ENCODE measurements around the gene MFAP4. TPM values are rescaled to one million over a fixed set of nuclear protein-coding genes. Genes with fewer than 3 reads are reported as not detected.

Gene MFAP4
- total RNA-seq, 5 donors from 2014 or later (not counting 1 experiment from before 2014, with no cell fraction given), result 0.18 to 0.63 (median 0.46) TPM; not detected in 2

DNA sequence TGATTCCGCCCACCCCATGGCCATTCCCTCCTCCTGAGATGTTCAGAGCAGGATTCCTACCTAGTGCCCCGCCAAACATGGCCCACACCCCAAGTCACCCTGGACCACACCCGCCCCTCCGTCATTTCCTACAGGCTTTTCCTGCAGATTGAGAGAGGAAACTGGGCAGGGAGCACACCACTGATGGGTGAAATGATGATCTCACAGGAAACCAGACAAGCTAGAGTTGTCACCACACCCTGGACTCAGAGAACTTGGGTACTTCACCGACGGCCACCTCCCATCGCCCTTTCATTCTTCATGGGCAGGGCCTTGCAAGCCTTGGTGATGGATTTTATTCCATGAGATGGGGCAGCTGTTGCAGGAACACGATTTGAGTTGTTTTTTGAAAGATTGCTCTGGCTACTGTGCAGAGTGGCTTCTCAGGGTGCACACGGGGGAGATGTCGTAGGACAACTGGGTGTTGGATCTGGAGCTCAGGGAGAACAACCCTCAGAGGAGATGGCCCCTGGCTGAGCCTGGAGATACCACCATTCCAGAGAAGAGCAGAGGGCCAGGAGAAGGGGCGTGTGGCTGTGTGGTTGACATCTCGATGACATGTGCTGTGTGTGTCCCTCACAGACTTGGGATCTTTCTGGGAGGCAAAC, 17.0 kb downstream of the MFAP4 start:
- H3K9me3 Mint-ChIP-seq, result no peaks in the 10 kb centered on the region
- peak; percentile 46 to 91 (median 83) for ATAC-seq (replicated peaks in 1 of 4)
- peak overlapping the region; percentile 81 for H3K27ac ChIP-seq (ENCODE audit: low read length)
- no peaks in the 10 kb centered on the region for H3K36me3 Mint-ChIP-seq
- H3K27me3 ChIP-seq (replicated peaks in 1 of 2; ENCODE audit: control insufficient read depth in 2 of 2, extremely low read depth in 1 of 2, insufficient read depth in 2 of 2, low read length in 1 of 2), result peaks cover 0 to 3% of the 10 kb centered on the region in 2 experiments
- no peaks in the 10 kb centered on the region for H3K9me3 ChIP-seq
- H3K4me3 ChIP-seq (ENCODE audit: control insufficient read depth in 1 of 2, extremely low read depth in 1 of 2, low read length in 1 of 2), result peak overlapping the region in 1 of 2 donors; percentile 20
- peak overlapping the region; percentile 83 to 88 for H3K27ac Mint-ChIP-seq
- ChIA-PET POLR2A (no interaction called here), CTCF (interaction anchor here in 1 of 2 donors (1.3 kb wide), 1 partner anchor 78 kb away, joined by 3 read pairs; no protein-coding TSS in a partner anchor)
- peaks cover 35 to 50% (median 38%) of the 10 kb centered on the region in 3 donors for H3K4me1 Mint-ChIP-seq
- peak overlapping the region; percentile 51 to 73 (median 72) for H3K4me3 Mint-ChIP-seq
- no peaks in the 10 kb centered on the region for H3K36me3 ChIP-seq (ENCODE audit: control insufficient read depth in 2 of 2, extremely low read depth in 1 of 2, insufficient read depth in 1 of 2, low read length in 1 of 2)
- peak in 17 of 35 experiments; percentile 15 to 61 (median 26) for DNase-seq
- peaks cover 0 to 4% of the 10 kb centered on the region in 2 donors for H3K27me3 Mint-ChIP-seq
- 71% methylated on average over 6 of the region's 12 CpGs for WGBS (ENCODE audit: insufficient coverage)
- H3K4me1 ChIP-seq (ENCODE audit: control insufficient read depth in 1 of 2, extremely low read depth in 1 of 2, insufficient read depth in 2 of 2, low read length in 2 of 2), result peaks cover 15 to 42% of the 10 kb centered on the region in 2 experiments

- no peaks in the 10 kb centered on the region for H3K36me3 Mint-ChIP-seq
- H3K9me3 Mint-ChIP-seq, result no peaks in the 10 kb centered on the region
- ChIA-PET POLR2A (no interaction called here), CTCF (interaction anchor here in 1 of 2 donors (0.7 to 1.3 kb wide), 2 partner anchors 75 to 78 kb away, joined by 3 read pairs; no protein-coding TSS in a partner anchor)
- ATAC-seq (replicated peaks in 1 of 4) (no peak), DNase-seq (no peak)
- Histone ChIP-seq H3K27me3 (replicated peaks in 1 of 2; ENCODE audit: control insufficient read depth in 2 of 2, extremely low read depth in 1 of 2, insufficient read depth in 2 of 2, low read length in 1 of 2) (peaks cover 0 to 4% of the 10 kb centered on the region in 2 experiments), H3K27ac (ENCODE audit: low read length) (peak overlapping the region; percentile 81), H3K9me3 (no peaks in the 10 kb centered on the region), H3K4me1 (ENCODE audit: control insufficient read depth in 1 of 2, extremely low read depth in 1 of 2, insufficient read depth in 2 of 2, low read length in 2 of 2) (peaks cover 15 to 42% of the 10 kb centered on the region in 2 experiments), H3K36me3 (ENCODE audit: control insufficient read depth in 2 of 2, extremely low read depth in 1 of 2, insufficient read depth in 1 of 2, low read length in 1 of 2) (no peaks in the 10 kb centered on the region), H3K4me3 (ENCODE audit: control insufficient read depth in 1 of 2, extremely low read depth in 1 of 2, low read length in 1 of 2) (no peak overlapping the region)
- H3K4me1 Mint-ChIP-seq, result peaks cover 35 to 46% (median 38%) of the 10 kb centered on the region in 3 donors
- peaks cover 0 to 4% of the 10 kb centered on the region in 2 donors for H3K27me3 Mint-ChIP-seq
- peak overlapping the region in 1 of 3 donors; percentile 72 for H3K4me3 Mint-ChIP-seq
- WGBS (ENCODE audit: insufficient coverage), result 91% methylated on average over 8 of the region's 16 CpGs
- H3K27ac Mint-ChIP-seq, result peak overlapping the region; percentile 17 to 88
These were observed 17.7 kb downstream of the MFAP4 start for GRCh38 chr17:19369107-19369778.

DNA sequence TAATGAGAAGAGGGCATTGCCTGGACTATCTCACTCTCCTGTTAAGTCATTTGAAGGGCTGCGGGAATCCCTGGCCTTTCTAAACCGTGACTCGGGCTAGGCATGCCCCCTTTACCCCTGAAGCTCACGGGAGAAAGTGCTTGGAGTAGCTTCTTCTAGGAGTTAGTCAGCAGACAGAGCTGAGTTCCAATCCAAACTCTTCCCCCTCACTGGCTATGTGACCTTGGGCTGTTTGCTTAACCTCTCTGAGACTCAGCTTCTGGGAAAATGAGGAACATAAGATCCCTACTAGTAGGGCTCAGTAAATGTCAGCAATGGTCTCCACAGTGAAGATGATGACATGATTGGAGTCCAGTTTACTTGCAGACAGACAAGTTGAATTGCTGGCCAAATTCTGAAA, 18.8 kb downstream of the MFAP4 start:
- DNase-seq (no peak), ATAC-seq (replicated peaks in 1 of 4) (no peak)
- peaks cover 0 to 4% of the 10 kb centered on the region in 2 experiments for H3K27me3 ChIP-seq (replicated peaks in 1 of 2; ENCODE audit: control insufficient read depth in 2 of 2, extremely low read depth in 1 of 2, insufficient read depth in 2 of 2, low read length in 1 of 2)
- no peaks in the 10 kb centered on the region for H3K36me3 ChIP-seq (ENCODE audit: control insufficient read depth in 2 of 2, extremely low read depth in 1 of 2, insufficient read depth in 1 of 2, low read length in 1 of 2)
- ChIA-PET POLR2A (no interaction called here), CTCF (no interaction called here)
- no peaks in the 10 kb centered on the region for H3K9me3 Mint-ChIP-seq
- H3K4me1 Mint-ChIP-seq, result peaks cover 35 to 46% (median 38%) of the 10 kb centered on the region in 3 donors
- no peak overlapping the region for H3K4me3 Mint-ChIP-seq
- no peaks in the 10 kb centered on the region for H3K36me3 Mint-ChIP-seq
- peaks cover 0 to 4% of the 10 kb centered on the region in 2 donors for H3K27me3 Mint-ChIP-seq
- 100% methylated on average over 2 of the region's 4 CpGs for WGBS (ENCODE audit: insufficient coverage)
- peaks cover 15 to 44% of the 10 kb centered on the region in 2 experiments for H3K4me1 ChIP-seq (ENCODE audit: control insufficient read depth in 1 of 2, extremely low read depth in 1 of 2, insufficient read depth in 2 of 2, low read length in 2 of 2)
- H3K27ac ChIP-seq (ENCODE audit: low read length), result no peak overlapping the region
- peak overlapping the region; percentile 41 to 49 for H3K27ac Mint-ChIP-seq
- H3K9me3 ChIP-seq, result no peaks in the 10 kb centered on the region
- H3K4me3 ChIP-seq (ENCODE audit: control insufficient read depth in 1 of 2, extremely low read depth in 1 of 2, low read length in 1 of 2), result no peak overlapping the region

DNA sequence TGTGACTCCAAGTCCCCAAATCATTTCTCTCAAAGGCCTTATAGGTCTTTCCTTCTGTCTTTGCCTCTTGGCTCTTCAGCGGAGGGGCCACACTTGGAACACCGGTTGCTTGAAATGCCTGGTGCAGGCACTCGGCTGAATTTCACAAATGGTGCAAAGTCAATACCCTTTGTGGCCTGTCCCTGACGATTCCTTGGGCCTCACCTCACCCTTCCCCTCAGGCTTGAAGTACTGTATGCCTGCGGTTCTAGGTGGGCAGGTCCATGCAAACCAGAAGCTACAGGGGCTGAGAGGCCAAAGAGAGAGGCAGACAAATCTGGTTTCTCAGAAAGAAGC, 20.4 kb downstream of the MFAP4 start:
- H3K36me3 ChIP-seq (ENCODE audit: control insufficient read depth in 2 of 2, extremely low read depth in 1 of 2, insufficient read depth in 1 of 2, low read length in 1 of 2), result no peaks in the 10 kb centered on the region
- H3K4me3 Mint-ChIP-seq, result no peak overlapping the region
- H3K4me1 Mint-ChIP-seq, result peaks cover 26 to 42% (median 32%) of the 10 kb centered on the region in 3 donors
- no peak for ATAC-seq (replicated peaks in 1 of 4)
- no peaks in the 10 kb centered on the region for H3K9me3 Mint-ChIP-seq
- no peak overlapping the region for H3K4me3 ChIP-seq (ENCODE audit: control insufficient read depth in 1 of 2, extremely low read depth in 1 of 2, low read length in 1 of 2)
- no peak overlapping the region for H3K27ac ChIP-seq (ENCODE audit: low read length)
- peaks cover 0 to 4% of the 10 kb centered on the region in 2 donors for H3K27me3 Mint-ChIP-seq
- H3K4me1 ChIP-seq (ENCODE audit: control insufficient read depth in 1 of 2, extremely low read depth in 1 of 2, insufficient read depth in 2 of 2, low read length in 2 of 2), result peaks cover 15 to 41% of the 10 kb centered on the region in 2 experiments
- H3K36me3 Mint-ChIP-seq, result no peaks in the 10 kb centered on the region
- 79% methylated on average over 5 of the region's 5 CpGs for WGBS (ENCODE audit: insufficient coverage)
- DNase-seq, result no peak
- ChIA-PET POLR2A (no interaction called here), CTCF (interaction anchor here (1.1 to 1.3 kb wide), 3 partner anchors 11 to 246 kb away, joined by 3 to 9 read pairs (median 3); no protein-coding TSS in a partner anchor)
- no peak overlapping the region for H3K27ac Mint-ChIP-seq
- peaks cover 0 to 9% of the 10 kb centered on the region in 2 experiments for H3K27me3 ChIP-seq (replicated peaks in 1 of 2; ENCODE audit: control insufficient read depth in 2 of 2, extremely low read depth in 1 of 2, insufficient read depth in 2 of 2, low read length in 1 of 2)
- no peaks in the 10 kb centered on the region for H3K9me3 ChIP-seq

DNA sequence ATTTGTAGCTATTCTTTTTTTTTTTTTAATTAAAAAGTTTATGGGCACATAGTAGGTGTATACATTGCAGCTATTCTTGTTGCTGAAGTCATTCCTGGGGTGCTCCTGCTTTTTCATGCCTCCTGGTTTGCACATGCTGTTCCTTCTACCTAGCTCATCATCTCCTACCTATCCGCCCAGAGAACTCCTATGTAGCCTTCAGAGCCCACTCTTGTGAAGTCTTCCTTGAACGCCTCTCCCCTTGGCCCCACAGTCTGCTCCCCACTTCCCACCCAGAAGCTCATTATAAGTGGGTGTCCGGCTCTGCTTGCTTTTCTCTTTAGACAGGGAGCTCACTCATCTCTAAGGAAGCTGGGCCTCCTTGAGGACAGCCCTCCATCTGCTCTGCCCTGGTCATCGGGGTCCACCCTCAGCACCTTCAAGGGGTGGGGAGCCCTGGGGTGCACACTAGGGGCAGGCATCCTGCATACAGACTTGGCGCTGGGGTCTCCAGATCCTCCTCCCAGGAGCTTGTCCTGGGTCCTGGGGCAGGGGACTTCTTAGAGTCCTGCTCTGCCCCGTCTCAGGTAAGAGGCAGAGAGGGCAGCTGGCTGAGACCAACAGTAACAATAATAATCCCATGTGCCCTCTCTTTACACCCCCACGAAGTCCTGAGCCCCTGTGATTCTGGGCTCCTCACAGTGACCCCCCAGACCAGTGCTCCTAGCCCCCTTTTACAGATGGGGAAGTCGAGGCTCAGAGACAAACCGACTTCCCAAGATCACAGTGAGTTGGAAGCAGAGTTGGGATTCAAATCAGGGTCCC, 21.0 kb downstream of the MFAP4 start:
- Histone ChIP-seq H3K27me3 (replicated peaks in 1 of 2; ENCODE audit: control insufficient read depth in 2 of 2, extremely low read depth in 1 of 2, insufficient read depth in 2 of 2, low read length in 1 of 2) (peaks cover 0 to 12% of the 10 kb centered on the region in 2 experiments), H3K9me3 (no peaks in the 10 kb centered on the region), H3K4me1 (ENCODE audit: control insufficient read depth in 1 of 2, extremely low read depth in 1 of 2, insufficient read depth in 2 of 2, low read length in 2 of 2) (peaks cover 14 to 36% of the 10 kb centered on the region in 2 experiments), H3K36me3 (ENCODE audit: control insufficient read depth in 2 of 2, extremely low read depth in 1 of 2, insufficient read depth in 1 of 2, low read length in 1 of 2) (no peaks in the 10 kb centered on the region), H3K27ac (ENCODE audit: low read length) (no peak overlapping the region), H3K4me3 (ENCODE audit: control insufficient read depth in 1 of 2, extremely low read depth in 1 of 2, low read length in 1 of 2) (no peak overlapping the region)
- Mint-ChIP-seq H3K4me1 (peaks cover 23 to 39% (median 29%) of the 10 kb centered on the region in 3 donors), H3K36me3 (no peaks in the 10 kb centered on the region), H3K27ac (no peak overlapping the region), H3K4me3 (no peak overlapping the region), H3K9me3 (no peaks in the 10 kb centered on the region), H3K27me3 (peaks cover 0 to 4% of the 10 kb centered on the region in 2 donors)
- CTCF ChIA-PET, result interaction anchor here (0.5 to 2.1 kb wide), 10 partner anchors 9 to 493 kb away, joined by 3 to 11 read pairs (median 3); no protein-coding TSS in a partner anchor
- DNase-seq (no peak), ATAC-seq (replicated peaks in 1 of 4) (no peak)
- 84% methylated on average over 5 of the region's 9 CpGs for WGBS (ENCODE audit: insufficient coverage)
- POLR2A ChIA-PET, result interaction anchor here in 1 of 2 donors (0.7 kb wide), 1 partner anchor 11 kb away, joined by 6 read pairs; no protein-coding TSS in a partner anchor

DNA sequence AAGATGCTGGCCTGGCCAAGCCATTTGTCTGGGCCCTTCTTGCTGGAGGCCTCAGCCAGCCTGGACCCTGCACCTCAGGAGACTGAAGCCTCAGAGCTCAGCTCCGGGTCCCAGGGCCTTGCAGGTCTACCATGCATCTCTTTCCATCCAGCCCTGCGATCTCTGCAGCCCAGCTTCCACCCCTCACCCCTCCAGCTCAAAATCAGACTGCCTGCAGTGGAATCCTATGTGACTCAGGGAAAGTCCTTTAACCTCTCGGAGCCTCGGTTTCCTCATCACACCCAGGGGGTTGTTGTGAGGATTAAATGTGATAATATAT, 21.5 kb downstream of the MFAP4 start:
- no peak overlapping the region for H3K27ac Mint-ChIP-seq
- WGBS (ENCODE audit: insufficient coverage), result 83% methylated on average over 1 of the region's 4 CpGs

More for the DNA sequence above, 21.5 kb downstream of the MFAP4 start:
- Mint-ChIP-seq H3K9me3 (no peaks in the 10 kb centered on the region), H3K4me1 (peaks cover 17 to 33% (median 23%) of the 10 kb centered on the region in 3 donors), H3K36me3 (no peaks in the 10 kb centered on the region), H3K27me3 (peaks cover 0 to 4% of the 10 kb centered on the region in 2 donors), H3K4me3 (no peak overlapping the region)
- Histone ChIP-seq H3K27ac (ENCODE audit: low read length) (no peak overlapping the region), H3K4me3 (ENCODE audit: control insufficient read depth in 1 of 2, extremely low read depth in 1 of 2, low read length in 1 of 2) (no peak overlapping the region), H3K9me3 (no peaks in the 10 kb centered on the region), H3K4me1 (ENCODE audit: control insufficient read depth in 1 of 2, extremely low read depth in 1 of 2, insufficient read depth in 2 of 2, low read length in 2 of 2) (peaks cover 8 to 30% of the 10 kb centered on the region in 2 experiments), H3K36me3 (ENCODE audit: control insufficient read depth in 2 of 2, extremely low read depth in 1 of 2, insufficient read depth in 1 of 2, low read length in 1 of 2) (no peaks in the 10 kb centered on the region), H3K27me3 (replicated peaks in 1 of 2; ENCODE audit: control insufficient read depth in 2 of 2, extremely low read depth in 1 of 2, insufficient read depth in 2 of 2, low read length in 1 of 2) (peaks cover 0 to 15% of the 10 kb centered on the region in 2 experiments)
- ChIA-PET POLR2A (interaction anchor here (0.6 to 0.7 kb wide), 2 partner anchors 12 kb away, joined by 3 to 6 read pairs; no protein-coding TSS in a partner anchor), CTCF (interaction anchor here (0.5 to 2.1 kb wide), 9 partner anchors 9 to 509 kb away, joined by 3 to 11 read pairs (median 3); no protein-coding TSS in a partner anchor)
- DNase-seq (no peak), ATAC-seq (replicated peaks in 1 of 4) (no peak)
